NB4 (cell line): Measurements from ENCODE around the gene C10orf88.

Experiments used
- DNase-seq: peaks from one replicate; pipeline ENCODE4 v3.0.0; 2010; ENCODE audit warnings: low read depth
- H3K4me3 ChIP-seq: one replicate; pipeline ENCODE4 v1.5.1; 2011; ENCODE audit warnings: mild to moderate bottlenecking, low read depth, low read length, moderate library complexity
- MYC ChIP-seq: IDR thresholded peaks from 2 replicates; pipeline ENCODE4 v1.6.1; 2011; ENCODE audit warnings: low read depth, low read length
- POLR2A ChIP-seq: IDR thresholded peaks from 2 replicates; pipeline ENCODE4 v1.6.1; 2011; ENCODE audit warnings: mild to moderate bottlenecking; ENCODE audit not compliant: insufficient read length; ENCODE audit errors: extremely low read depth
- TF ChIP-seq, protein P1 (sequence below): IDR thresholded peaks from 2 replicates; pipeline ENCODE4 v1.6.1; 2011; ENCODE audit warnings: low read depth, low read length
- TF ChIP-seq, protein P2 (sequence below): IDR thresholded peaks from one replicate; pipeline ENCODE4 v1.5.1; 2012; ENCODE audit warnings: low read depth, low read length

C10orf88 gene

GRCh38 chr10:122939856-122940543 is 14.0 kb downstream of the C10orf88 start:
- no peak overlapping the region for H3K4me3 ChIP-seq
- no peak for DNase-seq
- TF ChIP-seq, protein P1, sequence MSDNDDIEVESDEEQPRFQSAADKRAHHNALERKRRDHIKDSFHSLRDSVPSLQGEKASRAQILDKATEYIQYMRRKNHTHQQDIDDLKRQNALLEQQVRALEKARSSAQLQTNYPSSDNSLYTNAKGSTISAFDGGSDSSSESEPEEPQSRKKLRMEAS = no peak

DNA sequence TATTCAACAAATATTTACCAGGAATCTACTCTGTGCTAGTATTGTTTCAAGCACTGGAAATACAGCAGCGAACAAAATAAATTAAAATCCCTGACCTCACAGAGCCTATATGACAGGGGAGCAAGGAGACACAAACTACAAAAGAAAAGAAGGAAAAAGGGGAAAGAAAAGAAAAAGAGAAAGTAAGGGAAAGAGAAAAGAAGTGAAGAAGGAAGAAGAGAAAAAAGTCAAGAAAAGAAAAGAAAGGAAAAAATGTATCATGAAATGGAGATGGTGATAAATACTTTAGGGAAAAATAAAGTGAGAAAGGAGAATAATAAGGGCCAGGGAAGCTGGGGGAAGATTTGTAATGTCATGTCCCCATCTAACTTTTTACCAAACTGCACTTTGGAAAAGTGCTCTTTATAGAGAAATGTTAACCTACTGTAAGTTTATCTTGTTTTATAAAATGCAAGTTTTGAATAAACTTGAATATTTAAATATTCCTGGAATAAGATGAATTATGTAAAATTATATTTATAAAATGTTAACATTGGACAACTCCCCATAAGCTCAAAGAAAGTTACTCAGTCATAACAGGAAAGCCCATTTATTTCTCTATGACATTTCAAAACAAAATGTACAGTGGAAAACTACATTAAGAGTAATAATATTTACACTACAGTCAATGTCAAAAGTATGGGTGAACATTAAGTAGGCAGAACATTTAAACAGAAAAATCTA is 14.7 kb downstream of the C10orf88 start:
- TF ChIP-seq, protein P2, sequence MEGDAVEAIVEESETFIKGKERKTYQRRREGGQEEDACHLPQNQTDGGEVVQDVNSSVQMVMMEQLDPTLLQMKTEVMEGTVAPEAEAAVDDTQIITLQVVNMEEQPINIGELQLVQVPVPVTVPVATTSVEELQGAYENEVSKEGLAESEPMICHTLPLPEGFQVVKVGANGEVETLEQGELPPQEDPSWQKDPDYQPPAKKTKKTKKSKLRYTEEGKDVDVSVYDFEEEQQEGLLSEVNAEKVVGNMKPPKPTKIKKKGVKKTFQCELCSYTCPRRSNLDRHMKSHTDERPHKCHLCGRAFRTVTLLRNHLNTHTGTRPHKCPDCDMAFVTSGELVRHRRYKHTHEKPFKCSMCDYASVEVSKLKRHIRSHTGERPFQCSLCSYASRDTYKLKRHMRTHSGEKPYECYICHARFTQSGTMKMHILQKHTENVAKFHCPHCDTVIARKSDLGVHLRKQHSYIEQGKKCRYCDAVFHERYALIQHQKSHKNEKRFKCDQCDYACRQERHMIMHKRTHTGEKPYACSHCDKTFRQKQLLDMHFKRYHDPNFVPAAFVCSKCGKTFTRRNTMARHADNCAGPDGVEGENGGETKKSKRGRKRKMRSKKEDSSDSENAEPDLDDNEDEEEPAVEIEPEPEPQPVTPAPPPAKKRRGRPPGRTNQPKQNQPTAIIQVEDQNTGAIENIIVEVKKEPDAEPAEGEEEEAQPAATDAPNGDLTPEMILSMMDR = no peak
- TF ChIP-seq, protein P1 = no peak
- TF ChIP-seq MYC (no peak), POLR2A (no peak)
- no peak for DNase-seq
- no peak overlapping the region for H3K4me3 ChIP-seq

GRCh38 chr10:122931088-122931906 is 22.7 kb downstream of the C10orf88 start:
- TF ChIP-seq, protein P2 = no peak
- TF ChIP-seq POLR2A = no peak
- no peak for DNase-seq
- no peak overlapping the region for H3K4me3 ChIP-seq

- DNase-seq = no peak
- TF ChIP-seq MYC (no peak), POLR2A (no peak)
- TF ChIP-seq, protein P1 = no peak
- TF ChIP-seq, protein P2 = no peak
- no peak overlapping the region for H3K4me3 ChIP-seq
Measured at GRCh38 chr10:122930140-122930539, 23.9 kb downstream of the C10orf88 start.

- TF ChIP-seq, protein P1 = no peak
- TF ChIP-seq MYC (no peak), POLR2A (no peak)
- TF ChIP-seq, protein P2 = no peak
- DNase-seq = no peak
Measured at GRCh38 chr10:122915700-122916099, 38.3 kb downstream of the C10orf88 start.

GRCh38 chr10:122911889-122912484 is 42.0 kb downstream of the C10orf88 start:
- peak; percentile 67 for DNase-seq
- no peak overlapping the region for H3K4me3 ChIP-seq
- TF ChIP-seq, protein P2 = no peak
- TF ChIP-seq, protein P1 = peak; percentile 75
- no peak for TF ChIP-seq POLR2A
- no peak for TF ChIP-seq MYC

More at GRCh38 chr10:122915700-122916099, 38.3 kb downstream of the C10orf88 start:
- no peak overlapping the region for H3K4me3 ChIP-seq
